GM15510 (cell line): ENCODE measurements around the gene SHPK.

Experiments
- POLR2A ChIP-seq: IDR thresholded peaks from 3 replicates; pipeline ENCODE4 v1.6.1; 2011; ENCODE audit warnings: borderline replicate concordance; ENCODE audit not compliant: insufficient read length; ENCODE audit errors: extremely low read depth

The SHPK gene

GRCh38 chr17:3589784-3590183, 46.3 kb downstream of the SHPK start:
- TF ChIP-seq POLR2A: no peak

- no peak for TF ChIP-seq POLR2A
Measured at GRCh38 chr17:3585826-3586225, 50.2 kb downstream of the SHPK start.

- TF ChIP-seq POLR2A: no peak
Measured at GRCh38 chr17:3583456-3583855, 52.6 kb downstream of the SHPK start.

- TF ChIP-seq POLR2A: no peak
Measured at GRCh38 chr17:3582915-3583314, 53.1 kb downstream of the SHPK start.

- TF ChIP-seq POLR2A: no peak
Measured at GRCh38 chr17:3576970-3577369, 59.1 kb downstream of the SHPK start.

GRCh38 chr17:3575511-3575910, 60.5 kb downstream of the SHPK start:
- TF ChIP-seq POLR2A: no peak

GRCh38 chr17:3574231-3574630, 61.8 kb downstream of the SHPK start:
- no peak for TF ChIP-seq POLR2A

- TF ChIP-seq POLR2A: no peak
Measured at GRCh38 chr17:3573246-3574100, 62.6 kb downstream of the SHPK start.

- TF ChIP-seq POLR2A: no peak
Measured at GRCh38 chr17:3572231-3572630, 63.8 kb downstream of the SHPK start.

GRCh38 chr17:3571043-3571900, 64.8 kb downstream of the SHPK start:
- TF ChIP-seq POLR2A: no peak

GRCh38 chr17:3569534-3570137, 66.4 kb downstream of the SHPK start:
- TF ChIP-seq POLR2A: no peak

GRCh38 chr17:3566551-3566950, 69.5 kb downstream of the SHPK start:
- no peak for TF ChIP-seq POLR2A

GRCh38 chr17:3565143-3565542, 70.9 kb downstream of the SHPK start:
- TF ChIP-seq POLR2A: no peak

- no peak for TF ChIP-seq POLR2A
Measured at GRCh38 chr17:3559270-3559645, 76.8 kb downstream of the SHPK start.

- TF ChIP-seq POLR2A: peak; percentile 68
Measured at GRCh38 chr17:3558603-3559269, 77.3 kb downstream of the SHPK start.
